GM21447 (cell line): Measurements from ENCODE around the gene SLC6A3.

Source experiments
- ATAC-seq: cut with Tn5 transposase; IDR thresholded peaks from one replicate; pipeline ENCODE4 v1.9.1; 2021; ENCODE audit not compliant: unreplicated experiment

Gene SLC6A3

GRCh38 chr5:1442222-1443145 lies 2.8 kb downstream of the SLC6A3 start:
- no peak for ATAC-seq

GRCh38 chr5:1441166-1441865 lies 3.9 kb downstream of the SLC6A3 start:
- no peak for ATAC-seq

- ATAC-seq: no peak
These were observed 5.1 kb downstream of the SLC6A3 start for GRCh38 chr5:1440098-1440493.

GRCh38 chr5:1439388-1440097 lies 5.7 kb downstream of the SLC6A3 start:
- no peak for ATAC-seq

GRCh38 chr5:1438871-1439270 lies 6.4 kb downstream of the SLC6A3 start:
- no peak for ATAC-seq

GRCh38 chr5:1437876-1438559 lies 7.2 kb downstream of the SLC6A3 start:
- no peak for ATAC-seq

- no peak for ATAC-seq
These were observed 7.9 kb downstream of the SLC6A3 start for GRCh38 chr5:1437226-1437829.

GRCh38 chr5:1436681-1437080 lies 8.6 kb downstream of the SLC6A3 start:
- ATAC-seq: no peak

GRCh38 chr5:1436036-1436435 lies 9.2 kb downstream of the SLC6A3 start:
- no peak for ATAC-seq

- no peak for ATAC-seq
These were observed 9.9 kb downstream of the SLC6A3 start for GRCh38 chr5:1435369-1435768.

- ATAC-seq: no peak
These were observed 12.9 kb downstream of the SLC6A3 start for GRCh38 chr5:1432296-1432695.

- ATAC-seq: no peak
These were observed 13.3 kb downstream of the SLC6A3 start for GRCh38 chr5:1431896-1432295.

GRCh38 chr5:1431021-1431811 lies 14.0 kb downstream of the SLC6A3 start:
- no peak for ATAC-seq

GRCh38 chr5:1430121-1430795 lies 15.0 kb downstream of the SLC6A3 start:
- ATAC-seq: no peak

- ATAC-seq: no peak
These were observed 15.7 kb downstream of the SLC6A3 start for GRCh38 chr5:1429496-1429895.

- ATAC-seq: no peak
These were observed 16.2 kb downstream of the SLC6A3 start for GRCh38 chr5:1429066-1429465.

- ATAC-seq: no peak
These were observed 17.1 kb downstream of the SLC6A3 start for GRCh38 chr5:1428107-1428506.

GRCh38 chr5:1424716-1425115 lies 20.5 kb downstream of the SLC6A3 start:
- no peak for ATAC-seq

- ATAC-seq: no peak
These were observed 21.2 kb downstream of the SLC6A3 start for GRCh38 chr5:1423901-1424603.
